GM19099 (cell line): ENCODE measurements around the gene CHST6.

ENCODE experiments used
- POLR2A ChIP-seq: IDR thresholded peaks from 3 replicates; pipeline ENCODE4 v1.6.1; 2011; ENCODE audit warnings: low read depth; ENCODE audit not compliant: insufficient read length; ENCODE audit errors: extremely low read depth

CHST6 gene

DNA sequence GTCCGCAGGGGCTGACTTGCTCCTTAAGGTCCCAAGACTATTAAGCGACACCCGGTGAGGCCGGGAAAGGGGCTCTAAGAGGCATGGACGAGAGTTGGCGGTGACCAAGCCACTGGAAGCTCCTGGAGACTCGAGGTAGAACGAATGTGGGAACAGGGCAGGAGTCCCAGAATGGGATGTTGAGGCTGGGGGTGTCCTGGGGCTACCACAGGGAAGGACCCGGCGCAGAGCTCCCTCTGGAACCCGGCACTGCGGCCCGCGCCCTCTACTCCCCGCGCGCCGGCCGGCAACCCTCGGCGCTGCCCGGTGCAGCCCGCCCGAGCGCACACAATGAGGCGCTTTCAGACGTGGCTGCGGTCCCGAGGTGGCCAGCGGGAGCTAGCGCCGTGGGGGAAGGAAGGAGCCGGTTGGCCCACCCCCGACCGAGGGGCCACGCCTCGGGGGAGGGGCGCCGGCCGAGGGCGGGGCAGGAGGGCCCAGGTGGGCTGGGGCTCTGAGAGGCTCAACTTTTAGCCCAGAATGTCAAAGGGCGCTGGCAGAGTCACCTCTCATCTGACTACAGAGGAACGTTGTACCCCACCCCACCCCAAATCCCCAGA is at the start of gene CHST6:
Gene CHST6 (minus strand): TSS at position 366 of the 599 bp plus-strand sequence. CDS start 15,613 bp downstream, outside the sequence.
- peak; percentile 12 for TF ChIP-seq POLR2A

DNA sequence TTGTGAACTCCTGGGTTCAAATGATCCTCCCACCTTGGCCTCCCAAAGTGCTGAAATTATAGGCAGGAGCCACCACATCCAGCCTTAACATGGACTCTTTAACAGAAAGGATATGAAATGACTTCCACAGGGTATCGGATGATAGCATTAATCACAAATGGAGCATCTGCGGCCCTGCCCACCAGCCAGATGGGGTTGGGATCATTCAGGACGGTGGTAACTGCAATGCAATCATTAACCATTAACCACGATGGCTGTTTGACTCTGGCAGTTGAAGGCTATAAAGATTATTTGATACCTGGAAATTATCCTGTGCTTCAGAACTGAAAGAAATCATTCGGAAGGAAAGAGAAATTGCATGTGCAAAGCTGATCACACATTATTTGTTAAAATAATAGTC is 46.0 kb upstream of the CHST6 start:
- TF ChIP-seq POLR2A = no peak

DNA sequence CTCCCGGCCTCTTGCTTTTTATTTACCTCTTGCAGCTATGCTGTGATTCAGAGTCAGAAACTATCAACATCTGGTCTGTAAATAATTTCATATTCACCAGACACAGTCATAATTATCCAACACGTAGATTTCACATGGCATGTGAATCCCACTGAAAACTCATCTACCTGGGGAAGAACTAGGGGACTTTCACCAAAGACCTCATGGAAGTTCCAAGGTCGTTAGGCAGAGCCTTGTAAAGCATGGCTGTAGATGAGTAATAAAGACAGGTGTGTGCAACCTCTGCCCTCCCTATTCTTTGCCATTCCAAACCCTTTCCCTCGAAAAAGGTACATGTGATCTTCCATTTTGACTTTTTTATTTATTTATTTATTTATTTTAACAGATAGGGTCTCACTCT is 42.5 kb upstream of the CHST6 start:
- no peak for TF ChIP-seq POLR2A

DNA sequence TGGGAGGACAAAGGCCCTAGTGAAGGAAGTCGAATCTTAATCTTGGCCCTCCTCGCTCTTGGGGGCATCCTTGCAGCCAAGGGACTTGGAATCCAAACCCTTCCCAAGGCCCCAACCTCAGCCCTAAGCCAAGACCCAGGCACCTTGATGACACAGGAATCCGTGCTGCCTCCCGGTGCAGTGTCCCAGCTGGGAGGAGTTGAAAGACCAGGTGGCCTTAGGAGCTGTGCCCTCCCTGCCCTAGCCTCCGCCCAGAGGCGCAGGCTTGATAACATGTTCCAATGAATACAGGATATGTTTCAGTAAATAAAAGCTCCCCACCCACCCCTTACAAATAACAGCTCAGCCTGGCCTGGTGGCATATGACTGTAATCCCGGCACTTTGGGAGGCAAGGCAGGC is 40.7 kb upstream of the CHST6 start, which contains the start of gene CHST5:
Gene CHST5 (minus strand): TSS at position 208 of the 400 bp plus-strand sequence. CDS start 5,724 bp downstream, outside the sequence.
- no peak for TF ChIP-seq POLR2A

- TF ChIP-seq POLR2A = no peak
Observed at GRCh38 chr16:75535211-75535843, 40.1 kb upstream of the CHST6 start.

- no peak for TF ChIP-seq POLR2A
Observed at GRCh38 chr16:75534560-75535205, 39.4 kb upstream of the CHST6 start.

GRCh38 chr16:75532791-75533190 is 37.5 kb upstream of the CHST6 start:
- no peak for TF ChIP-seq POLR2A

GRCh38 chr16:75532142-75532765 is 37.0 kb upstream of the CHST6 start:
- TF ChIP-seq POLR2A = no peak

- no peak for TF ChIP-seq POLR2A
Observed at GRCh38 chr16:75529959-75530358, 34.7 kb upstream of the CHST6 start.

DNA sequence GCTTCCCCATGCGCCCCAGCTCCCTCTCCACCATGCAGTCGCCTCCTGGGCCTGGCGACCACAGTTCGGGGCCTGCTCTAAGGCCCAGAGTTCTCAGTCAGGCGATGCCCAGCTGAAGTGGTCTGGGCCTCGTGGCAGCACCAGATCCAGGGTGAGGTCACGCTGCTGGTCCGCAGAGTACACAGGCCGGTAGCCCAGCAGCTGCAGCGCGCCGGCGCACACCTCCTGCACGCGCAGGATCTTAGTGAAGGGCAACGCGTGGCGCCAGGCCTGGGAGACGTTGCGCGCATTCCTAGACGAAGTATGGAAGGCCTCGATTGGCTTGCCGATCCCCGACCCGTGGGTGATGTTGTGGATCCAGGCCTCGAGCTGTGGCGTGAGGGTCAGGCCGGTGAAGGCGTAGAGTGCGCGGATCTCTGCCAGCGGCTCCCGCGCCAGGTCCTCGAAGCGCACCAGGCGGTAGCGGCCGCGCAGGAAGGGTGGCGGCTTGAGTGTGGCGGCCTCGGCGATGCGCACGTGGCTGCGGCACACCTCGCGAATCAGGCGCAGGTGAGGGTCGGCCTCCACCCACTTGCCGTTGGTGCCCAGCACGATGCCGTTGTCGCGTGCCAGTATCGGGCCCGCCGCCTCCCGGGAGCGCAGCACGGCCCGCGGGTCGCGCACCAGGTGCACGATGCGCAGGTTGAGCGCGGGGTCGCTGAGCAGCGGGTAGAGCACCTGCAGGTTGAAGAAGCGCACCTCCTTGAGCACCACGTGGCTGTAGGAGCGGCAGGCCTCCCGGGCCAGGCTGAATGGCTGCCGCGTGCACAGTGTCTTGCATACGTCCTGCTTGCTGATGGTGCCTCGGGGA is 34.0 kb upstream of the CHST6 start:
- TF ChIP-seq POLR2A = no peak

DNA sequence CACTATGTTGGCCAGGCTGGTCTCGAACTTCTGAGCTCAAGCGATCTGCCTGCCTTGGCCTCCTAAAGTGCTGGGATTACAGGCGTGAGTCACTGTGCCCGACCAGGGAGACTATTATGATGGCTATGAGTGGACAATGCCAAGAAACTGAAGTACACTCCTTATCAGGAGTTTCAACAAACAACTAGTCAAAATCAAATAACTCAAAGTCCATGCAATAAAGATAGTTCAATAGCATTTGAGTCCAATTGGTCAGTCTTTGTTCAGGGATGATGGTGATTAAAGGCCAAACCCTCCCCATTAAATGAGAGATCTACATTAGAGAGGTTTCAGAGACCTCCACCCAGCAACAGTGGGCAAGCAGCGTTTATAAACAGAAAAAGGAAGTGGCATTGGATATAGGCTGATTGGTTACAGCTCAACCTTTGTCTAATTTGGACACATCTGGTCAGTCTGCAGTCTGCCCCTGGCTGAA is 32.6 kb upstream of the CHST6 start:
- no peak for TF ChIP-seq POLR2A

GRCh38 chr16:75526032-75526790 is 31.0 kb upstream of the CHST6 start:
- no peak for TF ChIP-seq POLR2A

- no peak for TF ChIP-seq POLR2A
Observed at GRCh38 chr16:75519175-75519574, 23.9 kb upstream of the CHST6 start.

GRCh38 chr16:75514296-75514695 is 19.1 kb upstream of the CHST6 start:
- TF ChIP-seq POLR2A = no peak
